Nucleus accumbens (tissue), 56 donors: ENCODE data around the gene FBLIM1.

Source experiments
- DNase-seq, 56 donors: peaks; one replicate each; lab custom pipeline; 2025; lab: John Stamatoyannopoulos, UW

FBLIM1 gene

DNA sequence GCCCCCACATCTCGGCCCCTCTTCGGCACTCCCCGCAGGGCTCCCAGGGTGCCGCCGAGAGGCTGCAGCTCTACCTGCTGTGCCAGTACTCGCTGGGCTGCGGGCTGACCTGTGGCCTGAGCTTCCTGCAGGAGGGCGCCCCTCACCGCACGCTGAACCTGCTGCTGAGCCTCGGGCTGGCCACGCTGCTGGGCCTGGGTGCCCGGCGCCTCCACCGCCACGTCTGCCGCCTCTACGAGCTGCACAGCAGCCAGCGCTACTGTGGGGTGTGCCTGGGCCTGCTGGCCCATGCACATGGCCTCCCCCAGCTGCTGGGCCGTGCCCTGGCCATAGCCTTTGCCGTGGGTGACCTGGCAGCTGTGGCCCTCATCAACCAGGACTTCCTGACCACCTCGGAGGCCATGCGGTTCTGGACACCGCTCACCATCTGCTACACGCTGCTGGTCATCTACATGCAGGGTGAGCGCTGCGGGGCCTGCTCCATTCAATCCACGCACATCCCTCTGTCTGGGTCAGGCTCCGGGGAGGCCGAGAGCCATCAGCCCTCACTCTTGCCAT is 14.4 kb upstream of the FBLIM1 start:
- no peak for DNase-seq

DNA sequence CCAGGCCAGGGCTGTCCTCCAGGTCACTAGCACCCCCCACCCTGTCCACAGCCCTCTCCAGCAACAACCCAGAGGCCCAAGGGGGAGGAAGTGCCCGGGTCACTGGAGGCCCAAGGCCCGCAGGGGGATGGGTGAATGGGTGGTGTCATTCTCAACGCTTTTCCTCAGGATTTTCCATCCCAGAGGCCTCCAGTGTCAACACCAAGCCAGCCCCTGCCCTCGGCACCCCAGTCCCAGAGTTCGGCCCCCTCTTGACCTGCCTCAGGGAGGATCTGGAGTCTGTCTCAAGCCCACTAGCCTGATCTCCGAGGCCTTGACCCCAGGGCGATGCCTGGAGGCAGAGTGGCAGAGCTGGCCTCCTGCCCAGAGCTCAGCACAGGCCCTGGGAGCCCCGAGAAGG is 11.2 kb upstream of the FBLIM1 start:
- DNase-seq: no peak

DNA sequence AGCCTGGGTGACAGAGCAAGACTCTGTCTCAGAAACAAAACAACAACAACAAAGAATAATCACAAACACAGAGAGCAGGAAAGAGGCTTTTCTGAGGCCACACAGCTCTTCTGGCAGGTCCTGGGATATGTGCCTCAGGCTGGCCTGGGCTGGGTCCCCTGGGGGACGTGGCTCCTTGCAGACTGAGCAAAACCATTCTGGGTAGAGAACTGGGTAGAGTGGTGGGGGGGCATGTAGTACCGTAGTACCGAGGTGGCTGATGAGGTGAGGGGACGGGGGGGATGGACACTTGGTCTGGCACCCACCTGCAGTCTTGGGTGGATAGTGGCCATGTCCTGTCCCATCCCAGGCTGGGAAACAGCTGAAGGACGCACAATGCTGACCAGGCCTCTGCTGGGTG is 10.3 kb upstream of the FBLIM1 start:
- no peak for DNase-seq

DNA sequence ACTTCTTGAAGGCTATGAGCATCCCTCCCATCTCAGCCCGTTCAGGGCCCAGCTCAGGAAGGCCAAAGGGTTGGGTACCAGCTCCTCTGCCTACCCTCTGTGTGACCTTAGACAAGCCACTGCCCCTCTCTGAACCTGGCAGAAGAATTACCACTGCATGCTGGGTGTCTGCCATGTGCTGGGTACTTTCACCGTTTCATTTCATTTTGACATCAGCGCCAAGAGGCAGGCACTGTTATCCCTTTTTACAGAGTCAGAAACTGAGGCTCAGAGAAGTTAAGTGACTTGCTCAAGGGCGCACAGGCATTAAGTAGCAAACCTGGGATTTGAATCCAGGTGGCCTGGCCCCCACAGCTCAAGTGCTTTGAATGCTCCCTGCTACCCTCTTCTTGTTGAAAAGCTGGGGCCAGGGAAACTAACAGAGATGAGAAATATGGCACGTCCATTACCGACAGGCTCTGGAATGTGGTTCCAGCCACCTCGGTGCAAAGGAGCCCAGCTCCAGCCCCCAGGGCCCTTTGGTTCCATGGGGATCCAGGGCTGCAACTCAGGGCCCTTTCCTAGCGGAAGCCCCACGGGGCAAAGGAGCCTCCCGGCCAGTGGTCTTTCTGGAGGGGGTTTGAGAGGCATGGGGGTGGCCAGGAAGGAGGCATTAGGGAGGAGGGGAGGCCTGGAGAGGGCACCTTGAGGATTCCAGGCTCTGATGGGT is 9.8 kb upstream of the FBLIM1 start:
- no peak for DNase-seq

DNA sequence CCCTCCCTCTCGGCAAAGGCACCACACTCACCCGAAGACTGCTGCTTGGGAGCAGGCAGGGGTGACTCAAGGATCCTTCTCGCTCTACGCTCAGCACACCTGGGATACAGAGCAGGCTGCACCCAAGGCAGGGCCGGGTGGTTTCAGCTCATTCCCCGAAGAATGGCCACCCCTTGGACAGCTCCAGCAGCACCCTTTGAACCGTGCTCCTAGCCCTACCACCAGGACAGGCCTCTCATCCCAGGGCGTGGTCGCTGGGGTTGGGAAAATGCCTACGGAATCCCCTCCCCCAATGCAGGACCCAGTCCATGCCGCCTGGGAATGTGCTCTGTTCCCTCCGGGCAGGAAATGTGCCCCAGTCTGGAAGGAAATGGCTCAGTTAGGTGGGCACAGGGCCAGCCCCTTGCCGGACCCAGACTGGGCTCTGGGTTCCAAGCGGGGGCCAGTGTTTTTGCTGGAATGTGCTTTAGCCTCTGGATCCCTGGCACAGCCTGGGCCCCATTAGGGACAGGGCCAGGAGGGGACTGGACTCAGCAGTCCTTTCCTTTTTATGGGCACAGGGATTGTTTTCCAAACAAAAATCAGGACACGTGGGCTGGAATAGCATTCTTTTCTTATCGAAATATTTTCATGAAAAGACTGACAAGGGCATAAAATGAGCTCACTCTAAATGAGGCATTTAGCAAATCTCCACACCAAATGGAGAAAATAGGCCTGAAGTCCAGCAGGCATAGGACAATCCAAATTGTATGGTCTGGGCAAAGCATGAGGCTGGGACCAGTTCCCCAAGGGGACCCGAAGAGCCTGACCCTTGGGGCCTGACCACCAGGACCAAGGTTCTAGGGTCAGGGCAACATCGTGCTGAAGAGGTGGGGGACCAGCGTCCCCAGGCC is 8.9 kb upstream of the FBLIM1 start:
- DNase-seq: no peak

DNA sequence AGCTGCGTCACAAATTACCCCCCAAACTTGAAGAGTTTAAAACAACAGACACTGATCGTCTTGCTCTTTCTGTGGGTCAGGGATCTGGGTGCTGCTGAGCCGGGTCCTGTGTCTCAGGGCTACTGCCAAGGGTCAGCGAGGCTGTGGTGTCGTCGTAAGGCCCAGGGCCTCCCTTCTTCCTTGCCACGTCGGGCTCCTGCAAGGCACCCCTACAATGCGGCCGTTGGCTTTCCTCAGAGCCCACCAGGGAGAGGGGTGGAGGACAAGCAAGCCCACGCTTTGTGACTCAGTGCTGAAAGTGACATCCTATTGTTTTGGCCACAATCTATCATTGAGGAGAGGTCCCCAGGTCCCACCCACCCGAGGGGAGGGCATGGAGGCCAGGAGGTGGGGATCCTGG is 7.7 kb upstream of the FBLIM1 start:
- no peak for DNase-seq

DNA sequence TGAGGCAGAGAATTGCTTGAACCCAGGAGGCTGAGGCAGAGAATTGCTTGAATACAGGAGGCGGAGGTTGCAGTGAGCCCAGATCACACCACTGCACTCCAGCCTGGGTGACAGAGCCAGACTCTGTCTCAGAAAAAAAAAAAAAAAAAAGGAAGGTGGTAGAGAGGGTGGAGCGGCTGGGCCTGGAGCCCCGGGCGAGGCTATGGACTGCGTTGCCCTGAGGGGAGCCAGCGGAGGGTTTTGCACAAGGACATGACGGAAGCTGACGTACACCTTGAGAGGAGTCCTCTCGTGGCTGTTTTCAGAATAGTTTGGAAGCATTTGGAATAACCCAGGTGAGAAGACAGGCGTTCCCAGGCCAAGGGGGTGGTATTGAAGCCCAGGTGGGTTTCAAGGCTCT is 6.9 kb upstream of the FBLIM1 start:
- no peak for DNase-seq

DNA sequence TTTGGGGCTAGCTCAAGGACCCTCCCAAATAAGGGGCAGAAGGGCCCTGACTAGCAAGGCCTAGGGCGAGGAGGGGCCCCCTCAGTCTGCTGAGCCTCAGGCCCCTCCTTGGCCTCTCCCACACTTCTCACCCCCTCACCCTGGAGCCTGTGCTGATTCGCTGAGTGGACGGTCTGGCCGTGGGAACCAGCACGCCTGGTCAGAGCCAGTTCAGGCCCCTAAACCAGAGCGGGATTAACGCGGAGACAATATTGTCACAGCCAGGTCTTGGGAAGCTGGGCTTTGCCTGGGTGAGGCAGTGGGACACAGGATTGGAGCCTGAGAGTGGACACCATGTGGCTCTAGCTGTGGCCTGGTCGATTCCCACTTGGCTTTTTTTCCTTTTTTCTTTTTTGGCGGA is 4.8 kb upstream of the FBLIM1 start:
- no peak for DNase-seq

DNA sequence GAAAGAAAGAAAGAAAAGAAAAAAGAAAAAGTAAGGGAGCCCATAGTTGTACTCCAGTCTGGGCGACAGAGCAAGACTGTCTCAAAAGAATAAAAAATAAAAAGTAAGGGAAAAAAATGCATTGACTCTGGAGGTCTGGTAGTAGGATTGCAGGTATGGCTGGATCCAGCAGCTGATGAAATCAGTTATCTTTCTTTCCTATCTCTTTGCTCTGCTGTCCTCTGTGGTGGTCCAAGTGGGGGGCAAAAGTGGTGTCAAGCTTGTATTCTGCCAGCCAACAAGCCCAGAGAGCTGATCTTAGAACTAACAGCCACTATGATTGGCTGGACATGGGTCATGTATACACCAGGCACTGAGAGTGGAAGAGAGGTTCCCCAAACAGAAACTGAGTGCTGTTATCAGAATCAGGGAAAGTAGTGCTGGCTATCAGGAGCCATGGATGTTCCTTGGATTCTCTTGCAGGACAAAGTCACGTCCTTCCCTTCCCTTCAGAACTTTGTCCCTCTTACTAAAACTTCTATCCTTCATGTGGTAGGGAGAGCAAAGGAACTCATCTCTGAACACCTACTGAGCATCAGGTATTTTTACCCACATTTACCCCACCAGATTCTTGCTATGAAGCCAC is 3.5 kb upstream of the FBLIM1 start:
- no peak for DNase-seq

DNA sequence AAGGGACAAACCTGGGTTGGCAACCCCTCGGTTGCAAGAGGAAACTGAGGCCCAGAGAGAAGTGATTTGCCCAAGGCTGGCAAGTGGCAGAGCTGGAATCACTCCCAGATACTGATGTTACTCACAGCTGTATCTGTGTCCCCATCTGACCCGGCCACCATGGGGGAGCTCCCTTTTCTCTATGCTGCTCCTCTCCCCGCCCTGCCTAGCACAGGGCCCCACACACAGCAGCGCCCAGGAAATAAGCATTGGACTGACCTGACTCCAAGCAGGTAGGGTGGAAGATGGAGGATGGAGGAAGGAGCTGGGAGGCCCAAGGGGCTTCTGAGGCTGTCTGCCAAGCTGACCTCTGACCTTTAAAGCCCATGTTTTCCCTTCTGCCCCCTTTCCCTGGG is 3.0 kb upstream of the FBLIM1 start:
- DNase-seq: no peak

DNA sequence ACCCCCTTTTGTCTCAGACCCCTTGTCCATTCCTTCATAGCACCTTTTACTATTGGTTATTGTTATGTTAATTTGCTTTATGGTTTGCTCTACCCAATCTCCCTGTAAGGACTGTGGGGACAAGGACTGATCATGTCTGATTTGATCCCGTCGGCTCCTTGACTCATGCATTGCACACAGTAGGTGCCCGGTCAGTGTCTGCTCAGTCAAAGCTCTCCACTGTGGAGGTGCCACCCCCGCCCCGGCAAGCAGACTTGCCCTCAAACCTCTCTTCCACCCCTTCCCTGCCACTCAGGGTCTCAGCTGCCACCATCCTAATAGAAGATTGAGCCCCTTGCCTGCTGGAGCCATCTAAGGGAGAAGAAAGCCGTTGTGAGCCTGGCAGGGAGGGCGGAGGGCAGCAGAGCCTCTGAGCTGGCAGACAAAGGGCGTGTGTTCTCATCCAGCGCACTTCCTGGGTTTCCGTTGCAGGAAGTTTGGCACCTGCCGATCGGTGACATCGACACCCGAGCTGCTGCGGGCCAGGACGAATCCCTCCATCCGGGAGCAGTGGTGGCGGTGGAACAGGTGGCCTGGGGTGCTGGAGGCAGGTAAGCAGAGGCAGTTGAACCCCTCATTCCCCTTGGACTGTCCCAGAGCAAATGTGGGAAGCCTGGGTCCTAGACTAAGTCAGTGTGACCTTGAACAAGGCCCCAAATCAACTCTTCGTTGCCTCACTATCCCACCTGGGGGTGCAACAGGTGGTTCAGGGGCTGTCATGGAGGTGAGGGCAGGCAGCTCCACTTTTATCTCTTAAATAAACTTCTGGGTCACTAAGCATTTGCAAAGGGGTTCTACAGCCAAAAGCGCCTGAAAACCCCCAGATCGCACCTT is 2.2 kb upstream of the FBLIM1 start:
- DNase-seq: peak in 3 of 56 donors; percentile 18 to 34 (median 26)

DNA sequence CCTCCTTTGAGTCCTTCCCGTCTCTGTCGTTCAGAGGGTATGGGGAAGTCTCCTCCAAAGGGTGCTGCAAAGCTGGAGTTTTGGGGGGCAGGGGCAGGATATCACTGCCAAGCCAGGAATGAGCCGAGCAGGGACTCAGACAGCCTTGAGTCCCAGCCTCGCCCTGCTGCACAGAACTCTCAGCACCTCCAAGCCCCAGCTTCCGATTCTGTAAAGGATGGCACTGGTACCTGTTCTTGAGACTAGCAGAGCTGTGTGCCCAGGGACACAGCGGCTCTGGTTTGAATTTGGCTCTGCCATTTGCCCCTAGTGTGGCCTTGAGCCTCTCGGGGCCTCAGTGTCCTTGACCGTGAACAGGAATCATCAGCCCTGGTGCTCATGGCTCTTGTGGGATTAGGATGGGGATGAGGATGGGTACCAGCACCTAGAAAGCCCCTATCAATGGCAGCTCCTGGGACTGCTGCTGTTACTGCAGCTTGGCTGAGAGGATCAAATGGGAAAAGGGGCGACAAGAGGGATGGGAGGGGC is 1.5 kb upstream of the FBLIM1 start:
- DNase-seq: no peak

DNA sequence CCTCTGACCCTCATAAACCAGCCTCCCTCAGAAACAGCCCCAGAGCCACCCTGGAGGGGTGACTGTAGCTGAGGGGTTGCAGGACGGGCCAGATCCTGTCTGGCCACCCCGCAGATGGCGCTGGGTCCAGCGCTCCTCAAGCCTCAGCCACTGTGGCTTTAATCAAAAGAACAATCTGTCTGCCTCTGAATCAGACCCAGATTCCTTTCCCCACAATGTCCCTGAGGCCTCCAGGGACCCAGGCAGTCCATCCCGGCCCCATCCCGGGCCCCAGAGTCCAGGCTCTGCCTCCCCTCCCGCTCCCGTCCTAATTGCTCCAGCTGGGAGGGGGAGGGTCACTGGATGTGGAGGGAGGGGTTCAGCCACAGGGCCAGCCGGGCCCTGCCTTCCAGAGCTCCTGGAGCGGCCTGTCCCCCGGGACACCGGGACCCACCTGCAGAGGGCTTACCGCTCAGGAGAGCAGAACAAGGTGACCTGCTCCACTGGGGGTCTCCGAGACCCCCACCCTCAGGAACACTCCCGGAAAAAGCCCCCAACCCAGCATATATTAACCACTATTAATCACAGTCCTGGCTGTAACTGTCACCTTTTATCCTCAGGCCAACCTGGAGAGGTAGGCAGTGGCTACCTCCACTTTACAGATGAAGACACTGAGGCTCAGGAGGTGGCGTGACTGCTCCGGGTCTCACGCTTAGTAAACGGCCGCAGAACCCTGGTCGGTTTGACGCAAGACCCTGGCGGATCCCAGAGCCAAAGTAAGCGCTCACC is 836 bp upstream of the FBLIM1 start:
- DNase-seq: no peak

DNA sequence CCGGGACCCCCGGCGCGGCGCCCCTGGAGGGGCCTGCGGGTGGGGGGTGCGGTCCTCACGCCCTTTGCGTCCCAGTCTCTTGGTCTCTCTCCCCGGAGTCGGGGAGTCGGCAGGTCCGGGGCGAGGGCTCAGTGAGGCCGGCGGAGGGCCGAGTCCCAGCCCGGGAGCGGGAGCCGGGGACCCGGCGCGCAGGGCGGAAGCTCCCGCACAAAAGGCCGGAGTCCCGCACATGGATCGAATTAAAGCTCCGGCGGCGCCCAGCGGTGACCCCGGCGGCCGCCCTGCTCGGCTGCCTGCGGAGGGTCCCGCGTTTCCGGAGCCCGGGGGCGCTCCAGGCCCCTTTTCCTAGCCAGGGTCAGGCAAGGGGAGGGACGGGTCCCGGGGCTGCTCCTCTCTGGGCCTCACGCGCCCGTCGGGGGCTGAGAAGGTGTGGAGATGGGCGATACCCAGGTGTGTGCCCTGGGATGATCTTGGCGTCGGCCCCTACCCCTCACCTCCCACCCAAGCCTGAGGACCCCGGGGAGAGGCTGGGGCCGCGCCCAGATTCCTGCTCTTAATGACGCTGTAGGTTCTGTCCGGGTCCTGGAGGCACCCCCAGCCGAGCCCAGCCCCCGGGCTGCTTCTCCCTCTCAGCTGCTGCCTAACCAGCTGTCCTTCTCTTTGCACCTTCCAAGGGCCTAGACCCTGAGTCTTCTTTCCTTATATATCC is 512 bp downstream of the FBLIM1 start:
- no peak for DNase-seq

DNA sequence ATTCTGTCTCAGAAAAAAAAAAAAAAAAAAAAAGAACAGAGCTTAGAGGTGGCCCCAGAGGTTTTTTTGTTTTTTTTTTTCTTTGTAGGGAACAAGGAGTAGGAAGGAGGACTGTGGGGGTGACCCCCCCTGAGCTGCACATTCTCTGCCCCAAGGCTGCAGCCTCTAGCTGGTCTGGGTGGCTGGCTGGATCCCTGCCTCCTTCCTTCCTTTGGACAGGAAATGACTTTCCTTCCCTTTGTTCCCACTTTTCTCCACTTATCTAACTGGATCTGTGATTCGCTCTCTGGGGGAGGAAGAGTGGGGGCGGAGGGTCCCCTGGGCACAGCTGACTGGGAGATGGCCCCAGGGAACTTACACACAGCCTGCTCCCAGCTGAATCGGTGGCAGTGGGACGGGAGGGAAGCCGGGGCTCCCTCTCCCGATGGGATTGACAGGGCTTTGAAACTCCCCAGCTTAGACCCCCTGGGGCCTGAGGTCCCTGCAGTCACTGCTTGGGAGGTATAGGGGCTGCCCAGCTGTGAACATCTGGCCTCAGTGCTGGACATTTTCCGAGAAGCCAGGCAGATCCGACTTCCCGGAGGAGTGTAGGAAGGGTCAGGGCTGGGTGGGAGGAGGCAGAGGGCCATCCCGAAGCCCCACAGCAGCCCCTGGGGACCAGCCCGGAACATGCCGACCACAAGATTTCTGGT is 2.1 kb downstream of the FBLIM1 start:
- no peak for DNase-seq

DNA sequence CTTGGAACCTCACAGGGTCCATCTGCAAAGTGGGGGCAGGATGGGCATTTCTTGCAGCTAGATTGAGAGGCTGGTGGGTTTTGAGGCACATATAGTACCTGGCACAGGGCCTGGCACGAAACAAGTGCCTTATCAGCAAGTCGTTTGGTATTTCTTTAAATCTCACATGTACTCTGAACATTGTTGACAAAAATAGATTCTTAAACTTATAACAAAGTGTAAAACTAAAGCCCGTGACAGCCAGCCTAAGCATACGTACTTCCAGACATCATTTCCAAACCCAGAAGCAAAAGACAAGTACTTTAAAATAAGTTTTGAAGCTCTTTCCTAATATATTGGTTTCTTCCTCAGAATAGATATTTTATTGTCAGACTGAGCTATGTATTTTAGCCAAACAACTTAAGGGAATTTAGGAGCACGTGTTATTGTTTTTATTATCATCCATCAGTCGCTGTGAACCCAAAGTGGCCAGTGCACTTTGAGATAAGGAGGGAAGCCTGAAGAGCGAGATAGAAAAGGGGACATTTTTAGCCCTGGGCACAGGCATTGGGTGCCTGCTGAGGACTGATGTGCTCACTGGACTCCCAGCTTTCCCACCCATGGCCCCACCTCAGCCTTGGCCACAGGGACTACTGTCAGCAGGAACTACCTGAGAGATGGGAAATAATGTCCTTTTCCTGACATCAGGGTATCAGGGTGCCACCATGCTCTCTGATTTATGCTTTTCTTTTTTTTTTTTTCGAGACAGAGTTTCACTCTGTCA is 3.0 kb downstream of the FBLIM1 start:
- DNase-seq: no peak

DNA sequence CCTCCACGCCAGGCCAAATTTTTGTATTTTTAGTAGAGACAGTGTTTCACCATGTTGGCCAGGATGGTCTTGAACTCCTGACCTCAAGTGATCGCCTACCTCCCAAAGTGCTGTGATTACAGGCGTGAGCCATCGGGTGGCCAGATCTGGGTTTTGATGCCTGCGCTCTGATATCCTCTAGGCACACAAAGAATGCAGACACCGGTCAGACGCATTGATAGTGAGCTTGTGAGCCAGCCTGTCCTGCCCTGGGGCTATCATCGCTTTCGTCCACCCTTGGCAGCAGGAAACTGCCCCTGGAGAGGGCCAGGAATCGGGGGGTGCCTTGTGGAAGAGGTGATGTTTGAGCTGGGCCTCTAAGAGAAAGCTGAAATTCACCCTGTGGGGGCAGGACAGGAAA is 4.0 kb downstream of the FBLIM1 start:
- no peak for DNase-seq
